Thymus (tissue), 11 donors: ENCODE measurements around the gene EDN2. TPM values are rescaled to one million over a fixed set of nuclear protein-coding genes. Genes with fewer than 3 reads are reported as not detected.

ENCODE experiments used
- DNase-seq, 9 donors: peaks; one replicate each; pipeline ENCODE4 v3.0.0-alpha.2; 2013; ENCODE audit warnings: low spot score in 9 of 9, low read depth in 6 of 9, missing footprints in 1 of 9
- H3K27ac ChIP-seq, 2 donors: one replicate each; pipeline ENCODE4 v1.5.1; 2013; ENCODE audit warnings: control low read depth in 1 of 2, low read depth in 1 of 2, low read length in 1 of 2, mild to moderate bottlenecking in 1 of 2, moderate library complexity in 1 of 2
- H3K27me3 ChIP-seq, 2 donors: one replicate each; pipeline ENCODE4 v1.5.1; 2013; ENCODE audit warnings: low read length in 1 of 2; ENCODE audit not compliant: control insufficient read depth in 2 of 2, insufficient read depth in 1 of 2
- H3K36me3 ChIP-seq, 2 donors: one replicate each; pipeline ENCODE4 v1.5.1; 2013; ENCODE audit warnings: low read length in 1 of 2, mild to moderate bottlenecking in 1 of 2, moderate library complexity in 1 of 2; ENCODE audit not compliant: control insufficient read depth in 2 of 2, insufficient read depth in 2 of 2
- H3K4me1 ChIP-seq, 2 donors: one replicate each; pipeline ENCODE4 v1.5.1; 2013; ENCODE audit warnings: low read length in 2 of 2; ENCODE audit not compliant: control insufficient read depth in 2 of 2, insufficient read depth in 2 of 2
- H3K4me3 ChIP-seq, 2 donors: one replicate each; pipeline ENCODE4 v1.5.1; 2013; ENCODE audit warnings: low read length in 2 of 2, control low read depth in 1 of 2, mild to moderate bottlenecking in 1 of 2
- H3K9me3 ChIP-seq, 2 donors: one replicate each; pipeline ENCODE4 v1.5.1; 2013; ENCODE audit warnings: low read length in 1 of 2, mild to moderate bottlenecking in 1 of 2; ENCODE audit not compliant: control insufficient read depth in 2 of 2, insufficient read depth in 1 of 2
- WGBS: extraction: QIAGEN DNeasy Blood & Tissue Kit; methylation state at CpG from one replicate; pipeline ENCODE4 v1.1.7; 2013; 5-methylcytosine and 5-hydroxymethylcytosine counted together
- polyA plus RNA-seq: library from polyadenylated mRNA; stranded (reverse); fragments of 200-250 nt; gene quantifications from one replicate; pipeline ENCODE4 v1.2.3, GENCODE V29; 2013
- total RNA-seq: library from RNA; stranded (reverse); fragments of 120-200 nt; gene quantifications from one replicate; pipeline ENCODE4 v1.2.4, GENCODE V29; 2013
- donor health status: healthy.

EDN2 gene
- total and polyA plus RNA-seq, 2 donors = 0.14 to 1.0 TPM

GRCh38 chr1:41452704-41453290 lies 31.7 kb downstream of the EDN2 start:
- no peaks in the 10 kb centered on the region for H3K27me3 ChIP-seq
- no peaks in the 10 kb centered on the region for H3K4me1 ChIP-seq
- no peak for DNase-seq
- H3K4me3 ChIP-seq = no peak overlapping the region
- H3K36me3 ChIP-seq = no peaks in the 10 kb centered on the region
- H3K9me3 ChIP-seq = no peaks in the 10 kb centered on the region
- no peak overlapping the region for H3K27ac ChIP-seq
- WGBS = 98% methylated on average over 11 of the region's 11 CpGs

- Histone ChIP-seq H3K9me3 (no peaks in the 10 kb centered on the region), H3K4me1 (no peaks in the 10 kb centered on the region), H3K27ac (no peak overlapping the region), H3K36me3 (no peaks in the 10 kb centered on the region), H3K4me3 (no peak overlapping the region), H3K27me3 (no peaks in the 10 kb centered on the region)
- DNase-seq = no peak
- WGBS = 96% methylated on average over 9 of the region's 9 CpGs
These were observed 33.7 kb downstream of the EDN2 start for GRCh38 chr1:41450747-41451285.

GRCh38 chr1:41449326-41449921 lies 35.1 kb downstream of the EDN2 start:
- WGBS = 91% methylated on average over 10 of the region's 10 CpGs
- H3K4me1 ChIP-seq = no peaks in the 10 kb centered on the region
- no peak overlapping the region for H3K27ac ChIP-seq
- no peaks in the 10 kb centered on the region for H3K27me3 ChIP-seq
- no peak overlapping the region for H3K4me3 ChIP-seq
- H3K36me3 ChIP-seq = no peaks in the 10 kb centered on the region
- H3K9me3 ChIP-seq = peaks cover 0 to 4% of the 10 kb centered on the region in 2 donors
- no peak for DNase-seq

GRCh38 chr1:41448821-41449220 lies 35.7 kb downstream of the EDN2 start:
- Histone ChIP-seq H3K4me1 (no peaks in the 10 kb centered on the region), H3K4me3 (no peak overlapping the region), H3K27ac (no peak overlapping the region), H3K9me3 (peaks cover 0 to 6% of the 10 kb centered on the region in 2 donors), H3K27me3 (no peaks in the 10 kb centered on the region), H3K36me3 (no peaks in the 10 kb centered on the region)
- WGBS = 92% methylated on average over 4 of the region's 4 CpGs
- no peak for DNase-seq

- Histone ChIP-seq H3K27me3 (no peaks in the 10 kb centered on the region), H3K27ac (no peak overlapping the region), H3K36me3 (no peaks in the 10 kb centered on the region), H3K4me3 (no peak overlapping the region), H3K4me1 (no peaks in the 10 kb centered on the region), H3K9me3 (peaks cover 0 to 6% of the 10 kb centered on the region in 2 donors)
- WGBS = 93% methylated on average over 8 of the region's 8 CpGs
- DNase-seq = no peak
These were observed 36.3 kb downstream of the EDN2 start for GRCh38 chr1:41447995-41448770.

- H3K4me1 ChIP-seq = no peaks in the 10 kb centered on the region
- peaks cover 0 to 6% of the 10 kb centered on the region in 2 donors for H3K9me3 ChIP-seq
- no peak overlapping the region for H3K27ac ChIP-seq
- H3K27me3 ChIP-seq = no peaks in the 10 kb centered on the region
- WGBS = 90% methylated on average over 9 of the region's 9 CpGs
- no peak overlapping the region for H3K4me3 ChIP-seq
- H3K36me3 ChIP-seq = no peaks in the 10 kb centered on the region
- DNase-seq = no peak
These were observed 37.5 kb downstream of the EDN2 start for GRCh38 chr1:41446851-41447610.

GRCh38 chr1:41444785-41445184 lies 39.7 kb downstream of the EDN2 start:
- H3K9me3 ChIP-seq = peaks cover 0 to 6% of the 10 kb centered on the region in 2 donors
- H3K27ac ChIP-seq = no peak overlapping the region
- no peak for DNase-seq
- H3K27me3 ChIP-seq = no peaks in the 10 kb centered on the region
- H3K4me1 ChIP-seq = no peaks in the 10 kb centered on the region
- no peaks in the 10 kb centered on the region for H3K36me3 ChIP-seq
- H3K4me3 ChIP-seq = no peak overlapping the region

GRCh38 chr1:41444246-41444645 lies 40.2 kb downstream of the EDN2 start:
- H3K9me3 ChIP-seq = peaks cover 0 to 6% of the 10 kb centered on the region in 2 donors
- H3K4me1 ChIP-seq = no peaks in the 10 kb centered on the region
- H3K4me3 ChIP-seq = no peak overlapping the region
- no peak for DNase-seq
- no peak overlapping the region for H3K27ac ChIP-seq
- 76% methylated on average over 3 of the region's 3 CpGs for whole genome bisulfite sequencing
- H3K36me3 ChIP-seq = no peaks in the 10 kb centered on the region
- peaks cover 0 to 1% of the 10 kb centered on the region in 2 donors for H3K27me3 ChIP-seq
